Endothelial cell of umbilical vein (primary cell): ENCODE results near the gene SCN10A.

Experiments
- CTCF ChIP-seq, 2 donors: IDR thresholded peaks; 1 replicate in 1 of 2; 2 replicates in 1 of 2; pipeline ENCODE4 v1.5.1; 2011; ENCODE audit warnings: low read length in 2 of 2, mild to moderate bottlenecking in 2 of 2, moderate library complexity in 2 of 2, control low read depth in 1 of 2, inconsistent platforms in 1 of 2, low read depth in 1 of 2; ENCODE audit not compliant: insufficient read depth in 1 of 2; ENCODE audit errors: extremely low read depth in 1 of 2
- EZH2 ChIP-seq: IDR thresholded peaks from 2 replicates; pipeline ENCODE4 v1.6.1; 2012; ENCODE audit warnings: borderline replicate concordance, low read depth, mild to moderate bottlenecking, moderate library complexity, low read length, inconsistent platforms; ENCODE audit not compliant: severe bottlenecking
- POLR2A ChIP-seq: IDR thresholded peaks from 2 replicates; pipeline ENCODE4 v1.6.1; 2012; ENCODE audit warnings: low read depth, mild to moderate bottlenecking, control low read depth, low read length
- POLR2AphosphoS5 ChIP-seq: IDR thresholded peaks from 2 replicates; pipeline ENCODE4 v1.6.1; 2012; ENCODE audit warnings: low read depth, mild to moderate bottlenecking, control low read depth, low read length, moderate library complexity; ENCODE audit not compliant: insufficient read depth

- TF ChIP-seq POLR2A (no peak), EZH2 (no peak), POLR2AphosphoS5 (no peak), CTCF (IDR thresholded peaks at IDR 0.05; ENCODE audit: extremely low read depth in 1 of 2, insufficient read depth in 1 of 2, low read depth in 1 of 2, low read length in 2 of 2) (no peak)
Observed at GRCh38 chr3:38827791-38828190, 11.8 kb upstream of the SCN10A start.
